ENCODE results near the gene CYTL1.
"Not testable (repeated sequence)": the region's sequence is repeated elsewhere in the genome, so short reads cannot be mapped to it uniquely, and the experiment has no call there.

Gene CYTL1

DNA sequence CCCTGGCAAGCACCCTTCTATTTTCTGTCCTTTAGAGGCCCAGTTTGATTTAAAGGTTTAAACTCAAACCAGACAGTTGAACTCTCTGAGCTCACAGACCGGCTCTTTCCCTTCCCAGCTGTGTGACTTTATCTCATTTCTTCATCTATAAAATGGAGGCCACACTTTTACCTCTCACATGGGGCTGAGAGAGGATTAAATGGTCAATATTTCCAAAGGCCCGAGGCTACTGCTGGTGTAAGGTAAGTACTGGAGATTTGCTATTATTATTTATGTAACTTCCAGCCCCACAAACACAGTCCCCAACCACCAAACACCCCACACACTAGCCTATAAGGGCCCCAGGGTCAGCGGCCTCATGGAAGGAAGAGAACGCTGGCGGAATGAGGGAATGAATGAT is 13.6 kb upstream of the CYTL1 start:
- no peak for DNase-seq

DNA sequence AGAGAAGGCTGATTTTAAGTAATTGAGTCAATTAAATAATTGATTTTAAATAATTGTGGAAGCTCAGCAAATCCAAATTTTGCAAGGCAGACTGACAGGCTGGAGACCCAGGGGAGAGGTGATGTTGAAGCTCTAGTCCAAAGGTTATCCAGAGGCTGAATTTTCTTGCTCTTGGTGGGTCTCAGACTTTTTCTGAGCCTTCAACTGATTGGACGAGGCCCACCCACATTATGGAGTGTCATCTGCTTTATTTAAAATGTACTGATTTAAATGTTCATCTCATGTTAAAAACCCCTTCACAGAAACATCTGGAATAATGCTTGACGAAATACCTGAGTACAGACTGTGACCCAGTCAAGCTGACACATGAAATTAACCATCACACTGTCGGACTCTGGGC is 11.7 kb upstream of the CYTL1 start:
- DNase-seq = no peak

- DNase-seq = no peak
Observed at GRCh38 chr4:5030221-5030620, 11.0 kb upstream of the CYTL1 start.

DNA sequence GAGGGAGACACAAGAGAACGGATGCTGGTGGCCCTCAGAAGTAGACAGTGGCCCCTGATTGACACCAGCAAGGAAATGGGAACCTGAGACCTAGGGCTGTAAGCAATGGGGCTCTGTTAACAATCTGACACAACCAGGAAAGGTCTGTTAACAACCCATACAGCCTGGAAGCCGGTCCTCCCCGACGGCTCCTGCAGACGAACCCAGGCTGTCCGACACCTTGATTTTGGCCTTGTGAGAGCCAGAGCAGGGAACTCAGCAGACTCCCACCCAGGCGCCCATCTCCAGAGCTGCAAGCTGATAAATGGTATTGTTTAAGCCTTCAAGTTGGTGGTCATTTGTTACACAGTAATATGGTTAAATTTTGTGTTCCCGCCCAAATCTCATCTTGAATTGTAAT is 10.2 kb upstream of the CYTL1 start:
- no peak for DNase-seq

DNA sequence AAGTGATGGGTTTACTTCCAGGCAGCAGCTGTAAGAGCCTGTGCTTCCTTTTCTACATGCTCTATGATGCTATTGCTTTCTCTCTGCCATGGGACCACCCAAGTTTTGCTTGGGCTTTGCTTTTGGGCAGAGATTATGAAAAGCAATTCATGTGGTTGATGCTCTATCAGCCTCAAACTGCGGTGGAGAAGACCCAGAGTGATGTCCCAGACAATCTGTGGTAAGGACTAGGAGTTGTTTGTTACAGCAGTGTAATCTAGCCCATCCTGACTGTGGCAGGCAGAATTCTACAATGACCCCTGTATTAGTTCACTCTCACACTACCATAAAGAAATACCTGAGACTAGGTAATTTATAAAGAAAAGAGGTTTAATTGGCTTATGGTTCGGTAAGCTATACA is 9.2 kb upstream of the CYTL1 start:
- no peak for DNase-seq

GRCh38 chr4:5027346-5027745 is 8.1 kb upstream of the CYTL1 start:
- no peak for DNase-seq

DNA sequence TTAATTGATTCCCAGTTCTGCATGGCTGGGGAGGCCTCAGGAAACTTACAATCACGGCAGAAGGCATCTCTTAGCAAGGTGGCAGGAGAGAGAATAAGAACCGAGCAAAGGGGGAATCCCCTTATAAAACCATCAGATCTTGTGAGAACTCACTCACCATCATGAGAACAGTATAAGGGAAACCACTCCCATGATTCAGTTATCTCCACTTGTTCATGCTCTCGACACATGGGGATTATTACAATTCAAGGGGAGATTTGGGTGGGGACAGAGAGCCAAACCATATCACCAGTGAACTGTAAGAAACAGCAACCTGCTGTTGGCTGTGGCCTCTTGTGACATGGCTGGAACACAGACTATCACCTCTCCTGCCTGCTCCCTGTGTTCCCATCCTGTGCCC is 7.1 kb upstream of the CYTL1 start:
- DNase-seq = no peak

DNA sequence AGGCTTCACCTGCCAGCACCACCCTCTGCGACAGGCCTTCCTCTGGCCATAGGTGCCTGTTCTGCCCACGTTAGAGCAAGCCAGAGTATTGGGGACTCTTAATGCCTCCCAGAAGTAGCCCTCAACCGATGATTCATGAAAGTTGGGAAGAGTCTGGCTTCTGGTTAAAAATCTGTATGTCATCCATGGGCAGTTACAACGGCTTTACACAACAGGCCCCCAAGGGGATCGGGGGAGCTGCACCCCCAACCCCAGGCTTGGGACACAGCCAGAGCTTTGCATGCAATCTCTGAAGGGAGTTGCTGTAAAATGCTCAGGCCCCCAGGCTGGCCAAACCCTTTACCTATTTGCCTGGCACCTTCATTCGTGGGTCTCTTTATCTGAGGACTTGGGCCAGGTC is 5.4 kb upstream of the CYTL1 start:
- DNase-seq = no peak

GRCh38 chr4:5021546-5021945 is 2.3 kb upstream of the CYTL1 start:
- no peak for DNase-seq

DNA sequence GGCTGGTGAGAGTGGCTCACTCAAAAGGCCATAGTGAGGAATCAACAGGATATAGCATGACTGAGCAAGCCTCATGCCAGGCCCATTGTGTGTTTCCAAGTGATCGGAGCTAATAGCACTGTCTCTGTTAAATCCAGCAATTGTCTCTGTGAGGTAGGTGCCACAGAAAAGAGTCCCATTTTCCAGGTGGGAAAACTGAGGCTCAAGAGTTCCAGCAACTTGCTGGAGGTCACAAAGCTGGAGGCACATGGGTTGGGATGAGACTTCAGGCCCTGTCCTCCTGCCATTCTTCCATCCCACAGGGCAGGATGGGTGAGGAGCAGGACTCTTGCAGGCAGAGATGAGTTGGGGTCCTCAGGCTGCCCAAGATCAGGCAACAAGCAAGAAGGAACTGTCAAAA is 1.1 kb upstream of the CYTL1 start:
- DNase-seq = no peak

- DNase-seq = no peak
Observed at GRCh38 chr4:5019796-5020195, 538 bp upstream of the CYTL1 start.

DNA sequence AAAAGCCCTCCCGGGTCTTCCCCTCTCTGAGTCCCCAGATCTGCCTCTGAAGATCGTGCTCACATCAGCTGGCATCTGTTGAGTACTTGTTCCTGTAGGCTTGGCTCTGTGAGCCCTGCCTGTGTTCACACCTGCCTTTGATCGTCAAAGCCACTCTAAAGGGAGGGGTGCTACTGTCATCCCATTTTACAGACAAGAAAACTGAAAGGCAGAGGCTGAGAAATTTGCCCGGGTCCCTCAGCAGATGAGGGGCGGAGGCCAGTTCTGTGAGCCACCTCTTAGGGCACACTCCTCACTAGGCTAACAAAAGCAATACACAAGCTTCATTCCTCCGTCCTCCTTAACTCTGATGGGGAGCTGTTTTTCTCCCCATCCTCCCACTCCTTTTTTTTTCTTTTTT is 655 bp downstream of the CYTL1 start:
- DNase-seq = no peak

GRCh38 chr4:5018096-5018495 is 1.2 kb downstream of the CYTL1 start:
- DNase-seq = peak; percentile 0

DNA sequence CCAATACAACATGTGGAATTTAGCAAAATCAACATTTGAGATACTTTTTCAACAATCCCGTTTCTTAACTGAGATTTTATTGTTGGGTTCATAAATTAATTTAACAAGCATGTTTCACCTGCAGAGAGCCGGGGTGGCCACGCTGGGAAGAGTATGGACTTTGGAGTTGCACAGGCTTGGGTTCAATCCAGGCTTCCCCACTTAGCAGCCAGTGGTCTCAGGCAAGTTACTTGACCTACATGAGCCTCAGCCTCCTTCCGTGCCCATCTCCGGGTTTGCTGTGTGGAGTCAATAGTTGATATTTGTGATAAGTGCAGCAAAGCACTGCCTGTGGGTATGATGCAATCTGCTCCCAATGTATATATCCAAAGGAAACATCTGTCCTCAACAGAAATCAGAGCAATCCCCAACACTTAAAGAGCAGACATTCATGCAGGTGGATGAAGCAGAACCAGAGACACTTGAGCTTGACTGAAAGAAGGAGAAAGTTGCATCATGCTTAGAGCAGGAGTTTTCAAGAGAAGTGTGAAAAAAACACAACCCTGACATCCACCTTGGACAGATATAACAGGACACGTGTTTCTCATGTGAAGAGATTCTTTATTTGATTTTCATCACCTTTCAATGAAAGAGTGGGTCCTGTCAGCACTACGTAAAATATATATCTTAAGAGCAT is 5.1 kb downstream of the CYTL1 start:
- DNase-seq = no peak

DNA sequence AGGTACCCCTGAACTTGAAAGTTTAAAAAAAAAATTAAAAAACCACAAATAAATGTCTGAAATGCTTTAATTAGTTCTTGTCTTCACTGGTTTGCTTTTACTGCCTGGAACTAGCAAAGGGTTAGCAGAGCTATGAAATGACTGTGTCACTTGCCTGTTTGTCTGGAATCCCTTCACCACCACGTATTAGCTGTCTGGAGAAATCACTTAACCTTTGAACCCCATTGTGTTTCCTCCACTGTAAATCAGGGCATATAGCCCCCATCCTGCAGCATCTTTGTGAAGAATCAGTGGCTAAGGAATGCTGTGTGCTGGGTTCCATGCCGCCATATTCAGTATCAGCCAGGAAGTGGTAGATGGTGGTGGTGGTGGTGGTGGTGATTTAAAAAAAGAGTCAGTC is 6.3 kb downstream of the CYTL1 start:
- no peak for DNase-seq

DNA sequence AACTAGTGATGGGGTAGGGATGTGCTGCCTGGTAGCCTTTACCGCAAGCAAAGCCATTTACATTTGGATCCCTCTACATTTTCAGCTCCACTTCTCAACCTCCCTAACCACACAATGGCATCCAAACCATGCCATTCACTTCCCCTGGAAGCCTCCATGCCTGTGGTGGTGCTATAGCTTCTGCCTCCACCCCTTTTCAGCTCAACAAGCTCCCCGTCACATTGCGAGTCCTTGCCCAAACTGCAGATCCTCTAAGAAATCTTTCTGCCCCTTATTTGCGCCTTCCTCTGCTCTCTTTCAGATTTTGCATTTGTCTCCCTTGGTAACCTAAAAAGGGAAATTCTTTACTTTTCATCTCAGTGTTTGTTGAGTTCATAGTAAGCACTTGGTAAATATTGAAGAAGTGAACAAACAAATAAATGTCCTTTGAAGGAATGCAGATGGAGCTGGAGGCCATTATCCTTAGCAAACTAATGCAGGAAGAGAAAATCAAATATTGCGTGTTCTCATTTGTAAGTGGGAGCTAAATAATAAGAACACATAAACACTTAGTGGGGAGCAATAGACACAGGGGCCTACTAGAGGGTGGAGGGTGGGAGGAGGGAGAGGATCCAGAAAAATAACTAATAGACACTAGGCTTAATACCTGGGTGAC is 6.9 kb downstream of the CYTL1 start:
- DNase-seq = no peak

DNA sequence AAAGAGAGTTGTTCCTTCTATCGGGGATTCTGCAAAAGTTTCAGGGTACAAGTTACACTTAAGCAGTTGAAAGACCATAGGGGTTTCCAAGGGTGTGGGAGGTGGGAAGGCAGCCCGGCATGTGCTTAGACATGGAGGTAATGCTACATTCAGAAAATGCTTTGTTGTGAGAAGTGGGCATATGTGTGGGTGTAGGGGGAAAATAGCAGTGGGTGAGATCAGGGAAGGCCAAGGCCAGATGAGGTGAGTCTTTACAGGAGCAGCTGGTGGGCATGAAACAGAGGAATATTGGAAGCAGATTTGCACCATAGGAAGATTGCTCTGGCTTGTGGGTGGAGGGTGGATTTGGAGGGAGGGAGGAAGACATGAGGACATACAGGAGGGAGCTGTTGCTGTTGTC is 8.3 kb downstream of the CYTL1 start:
- DNase-seq = no peak

- DNase-seq = no peak
Observed at GRCh38 chr4:5009796-5010195, 9.5 kb downstream of the CYTL1 start.

GRCh38 chr4:5006932-5007331 is 12.3 kb downstream of the CYTL1 start:
- not testable (repeated sequence) for DNase-seq

- no peak for DNase-seq
Observed at GRCh38 chr4:5004496-5004895, 14.8 kb downstream of the CYTL1 start.

DNA sequence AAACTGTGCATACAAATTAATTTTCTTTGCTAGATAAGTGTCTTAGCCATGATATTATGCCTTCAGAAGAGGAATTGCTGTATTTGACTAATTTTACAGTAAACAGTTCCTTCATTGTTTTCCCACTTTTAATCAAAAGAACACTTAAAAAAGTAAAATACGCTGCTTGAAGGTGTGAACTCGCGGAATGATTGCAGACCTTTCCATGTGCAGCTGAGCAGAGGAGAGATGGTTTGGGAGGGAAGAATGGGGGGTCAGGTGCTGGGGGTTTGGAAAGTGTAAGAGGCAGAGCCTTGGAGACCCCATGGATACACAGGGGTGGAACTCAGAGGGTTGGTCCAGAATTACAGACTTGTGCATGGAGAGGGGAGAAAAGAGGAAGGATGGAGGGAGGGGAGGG is 15.3 kb downstream of the CYTL1 start:
- no peak for DNase-seq

- DNase-seq = no peak
Observed at GRCh38 chr4:5003372-5003857, 15.8 kb downstream of the CYTL1 start.

GRCh38 chr4:5001641-5002040 is 17.6 kb downstream of the CYTL1 start:
- not testable (repeated sequence) for DNase-seq

DNA sequence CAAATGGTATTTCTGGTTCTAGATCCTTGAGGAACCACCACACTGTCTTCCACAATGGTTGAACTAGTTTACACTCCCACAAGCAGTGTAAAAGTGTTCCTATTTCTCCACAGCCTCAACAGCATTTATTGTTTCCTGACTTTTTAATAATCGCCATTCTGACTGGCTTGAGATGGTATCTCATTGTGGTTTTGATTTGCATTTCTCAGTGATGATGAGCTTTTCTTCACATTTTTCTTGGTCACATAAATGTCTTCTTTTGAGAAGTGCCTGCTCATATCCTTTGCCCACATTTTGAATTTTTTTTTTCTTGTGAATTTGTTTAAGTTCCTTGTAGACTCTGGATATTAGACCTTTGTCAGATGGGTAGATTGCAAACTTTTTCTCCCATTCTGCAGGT is 22.3 kb downstream of the CYTL1 start:
- DNase-seq = not testable (repeated sequence)

DNA sequence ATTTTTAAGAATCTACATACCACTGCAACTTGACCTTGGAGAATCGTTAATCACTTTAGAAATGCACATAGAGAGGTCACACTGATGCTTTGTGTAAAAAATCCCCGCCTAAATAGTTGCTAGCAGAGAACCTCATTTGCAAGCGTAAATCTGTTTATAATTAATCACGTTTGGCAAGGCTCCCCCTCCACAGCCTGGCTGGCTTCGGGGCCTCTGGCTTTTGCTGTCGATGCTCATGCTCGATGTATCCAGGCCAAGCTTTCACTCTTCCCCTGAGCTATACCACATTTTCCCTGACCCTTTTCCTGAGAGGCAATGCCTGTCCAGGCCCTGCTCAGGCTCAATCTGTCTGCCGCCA is 23.4 kb downstream of the CYTL1 start:
- DNase-seq = no peak

All from SHP77 treated with DMSO at 0.1 percent for 48 hours (cell line).